HG03432 (cell line): Measurements from ENCODE around the gene CDC42SE2.
"Not testable (repeated sequence)": the region's sequence is repeated elsewhere in the genome, so short reads cannot be mapped to it uniquely, and the experiment has no call there.

Source experiments
- ATAC-seq: cut with Tn5 transposase; IDR thresholded peaks from one replicate; pipeline ENCODE4 v1.9.1; 2021; ENCODE audit warnings: mild to moderate bottlenecking, moderate library complexity; ENCODE audit not compliant: unreplicated experiment

Gene CDC42SE2

DNA sequence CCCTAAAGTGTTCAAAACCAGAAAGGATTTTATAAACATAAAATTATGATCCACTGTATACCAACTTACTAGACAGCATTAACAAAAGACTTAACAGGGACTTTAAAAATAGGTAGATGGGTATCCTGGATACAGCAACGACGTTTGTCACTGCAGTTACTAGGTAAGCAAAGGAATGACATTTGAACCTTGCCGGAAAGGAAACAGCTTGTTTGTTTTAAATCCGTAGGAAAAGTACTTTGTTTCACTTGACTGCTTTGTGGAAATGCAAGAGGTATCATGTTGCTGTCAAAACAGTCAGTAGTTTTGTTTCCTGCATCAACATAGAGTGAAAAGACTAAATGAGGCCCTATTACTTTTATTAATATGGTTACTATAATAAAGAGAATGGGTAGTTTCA, 122.9 kb downstream of the CDC42SE2 start:
- no peak for ATAC-seq

DNA sequence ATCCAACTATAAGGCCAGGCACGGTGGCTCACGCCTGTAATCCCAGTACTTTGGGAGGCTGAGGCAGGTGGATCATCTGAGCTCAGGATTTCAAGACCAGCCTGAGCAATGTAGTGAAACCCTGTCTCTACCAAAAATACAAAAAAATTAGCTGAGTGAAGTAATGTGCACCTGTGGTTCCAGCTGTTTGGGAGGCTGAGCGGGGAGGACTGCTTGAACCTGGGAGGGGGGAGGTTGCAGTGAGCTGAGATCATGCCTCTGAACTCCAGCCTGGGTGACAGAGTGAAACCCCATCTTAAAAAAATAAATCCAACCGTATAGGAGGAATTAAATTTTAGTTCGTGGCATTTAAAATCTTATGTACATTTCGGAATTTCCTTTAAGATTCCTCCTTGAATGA, 123.4 kb downstream of the CDC42SE2 start:
- ATAC-seq = no peak

DNA sequence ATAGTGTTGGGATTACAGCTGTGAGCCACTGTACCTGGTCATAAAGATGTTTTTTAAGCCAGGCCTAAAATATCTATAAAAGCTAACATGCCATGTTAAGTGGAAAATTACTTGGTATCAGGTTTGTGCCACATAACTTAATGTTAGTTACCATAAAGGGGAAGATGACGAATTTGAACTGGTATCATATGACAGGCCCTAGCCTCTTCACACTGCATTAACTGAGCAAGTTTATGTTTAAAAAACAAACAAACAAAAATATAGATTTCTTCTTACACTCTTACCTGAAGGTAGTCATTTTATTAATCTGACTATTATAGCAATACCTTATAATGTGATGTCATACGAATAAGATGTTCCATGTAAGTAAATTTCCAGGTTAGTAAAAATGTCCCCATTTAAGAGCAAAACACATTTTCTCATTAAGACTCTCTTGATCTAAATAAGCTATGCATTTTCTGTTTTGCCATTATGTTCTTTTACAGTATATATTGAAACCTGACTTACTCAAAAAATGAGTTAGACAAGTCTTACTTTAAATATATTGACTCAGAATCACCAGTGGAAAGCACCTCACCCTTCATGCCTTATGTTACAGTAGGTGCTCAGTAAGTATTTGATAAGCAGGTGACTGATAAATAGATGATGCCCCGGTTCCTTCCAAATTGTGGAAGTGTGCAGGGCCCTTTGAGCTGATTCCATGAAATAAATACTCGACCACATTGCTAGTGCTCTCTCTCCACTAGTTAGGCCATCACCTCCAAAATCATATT, 125.4 kb downstream of the CDC42SE2 start:
- ATAC-seq = peak; percentile 43

DNA sequence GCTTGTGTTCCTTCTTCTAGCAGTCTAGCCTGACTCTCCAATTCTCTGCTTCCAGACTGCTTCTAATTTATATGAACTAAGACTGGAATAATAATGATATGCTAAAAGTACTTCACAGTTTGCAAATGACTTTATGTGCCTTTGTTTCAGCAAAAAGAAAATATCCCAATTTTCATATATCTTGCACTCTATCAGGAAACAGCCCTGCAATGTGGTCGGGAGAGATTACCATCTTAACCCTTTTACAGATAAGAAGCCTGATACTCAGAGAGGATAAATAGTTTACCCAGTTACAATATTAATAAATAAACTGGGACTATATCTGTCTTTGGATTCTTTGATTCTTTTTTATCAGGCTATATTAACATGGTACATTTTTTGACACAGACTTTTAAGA, 126.0 kb downstream of the CDC42SE2 start:
- no peak for ATAC-seq

DNA sequence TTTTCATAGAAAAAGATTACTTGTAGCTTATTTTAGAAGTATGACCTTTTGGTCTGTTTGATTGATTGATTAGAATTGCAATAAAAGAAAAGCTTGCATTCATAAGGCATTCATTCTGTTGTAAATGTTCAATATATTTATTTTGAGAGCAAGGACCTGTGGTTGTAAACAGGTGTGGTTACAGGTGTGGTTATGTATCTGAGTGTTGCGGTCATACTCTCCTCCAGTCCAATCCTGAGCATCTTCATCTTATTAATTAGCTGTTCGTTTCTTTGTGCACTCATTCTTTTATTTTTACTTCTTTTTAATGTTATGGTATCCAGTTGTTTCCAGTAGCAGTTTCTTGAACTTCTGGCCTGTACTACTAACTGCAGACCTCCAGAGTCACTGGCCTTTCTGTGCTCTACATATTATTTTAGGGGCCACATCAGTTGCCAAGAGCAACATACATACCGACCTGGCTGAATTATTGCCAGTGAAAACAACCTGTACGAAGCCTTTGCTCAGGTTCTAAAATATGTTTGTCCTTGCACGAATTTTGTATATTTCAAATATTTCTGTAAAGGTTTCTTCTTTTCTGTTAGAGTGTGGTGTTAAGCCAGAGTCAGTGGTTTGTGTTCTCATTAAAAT, 128.7 kb downstream of the CDC42SE2 start:
- ATAC-seq = no peak

DNA sequence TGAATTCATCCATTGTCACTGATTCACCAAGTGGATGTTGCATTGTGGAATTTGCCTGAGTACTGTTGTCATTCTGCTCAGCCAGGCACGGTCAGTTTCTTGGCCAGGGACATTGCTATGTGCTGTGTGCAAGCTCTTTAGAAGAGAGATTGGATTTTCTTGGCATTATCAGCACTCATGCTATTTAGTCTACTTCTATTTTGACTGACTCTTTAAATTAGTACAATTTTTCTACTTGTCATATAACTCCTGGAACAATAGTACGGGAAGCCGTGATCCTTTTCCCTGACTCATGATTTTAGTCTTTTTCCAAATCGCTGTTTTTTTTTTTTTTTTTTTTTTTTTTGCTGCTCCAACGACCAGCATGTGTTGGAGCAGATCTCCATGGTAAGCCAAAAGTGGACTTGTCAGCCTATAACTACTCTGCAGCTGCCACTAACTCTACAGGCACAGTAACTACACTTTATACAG, 129.7 kb downstream of the CDC42SE2 start:
- no peak for ATAC-seq

DNA sequence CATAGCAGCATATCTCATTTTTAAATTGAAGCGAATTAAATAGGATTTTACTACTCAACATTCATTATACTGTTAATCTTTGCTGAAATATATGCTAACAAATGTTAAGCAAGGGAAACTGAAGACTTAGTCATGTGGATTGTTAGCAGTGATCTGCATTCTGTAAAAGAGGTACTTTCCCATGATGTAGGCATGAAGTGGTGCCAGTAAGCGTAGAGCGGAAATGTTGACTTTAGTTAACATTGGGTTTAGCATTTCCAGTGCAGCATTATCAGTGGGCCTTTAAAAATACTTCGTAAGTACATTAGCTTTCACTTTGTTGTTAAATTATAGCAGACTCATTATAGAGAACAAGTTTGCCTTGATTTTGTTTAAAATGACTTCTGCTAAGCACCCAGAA, 130.3 kb downstream of the CDC42SE2 start:
- peak; percentile 62 for ATAC-seq

DNA sequence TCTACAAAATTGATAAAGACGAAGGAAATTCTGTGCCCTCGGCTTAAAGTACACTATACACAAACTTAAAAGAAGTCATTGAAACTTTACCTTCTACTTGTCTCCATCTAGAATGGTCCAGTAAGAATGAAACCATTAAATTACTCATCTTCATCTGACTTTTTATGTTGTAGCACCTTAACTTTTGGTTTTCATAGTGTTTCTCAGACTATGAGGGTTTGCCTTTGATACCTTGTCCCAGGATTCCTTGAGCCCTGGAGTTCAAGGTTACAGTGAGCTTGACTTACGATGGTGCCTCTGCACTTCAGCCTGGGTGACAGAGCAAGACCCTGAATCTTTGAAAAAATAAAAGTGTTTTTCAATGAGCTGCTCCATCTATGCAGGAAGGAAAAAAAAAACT, 132.2 kb downstream of the CDC42SE2 start:
- peak; percentile 91 for ATAC-seq

DNA sequence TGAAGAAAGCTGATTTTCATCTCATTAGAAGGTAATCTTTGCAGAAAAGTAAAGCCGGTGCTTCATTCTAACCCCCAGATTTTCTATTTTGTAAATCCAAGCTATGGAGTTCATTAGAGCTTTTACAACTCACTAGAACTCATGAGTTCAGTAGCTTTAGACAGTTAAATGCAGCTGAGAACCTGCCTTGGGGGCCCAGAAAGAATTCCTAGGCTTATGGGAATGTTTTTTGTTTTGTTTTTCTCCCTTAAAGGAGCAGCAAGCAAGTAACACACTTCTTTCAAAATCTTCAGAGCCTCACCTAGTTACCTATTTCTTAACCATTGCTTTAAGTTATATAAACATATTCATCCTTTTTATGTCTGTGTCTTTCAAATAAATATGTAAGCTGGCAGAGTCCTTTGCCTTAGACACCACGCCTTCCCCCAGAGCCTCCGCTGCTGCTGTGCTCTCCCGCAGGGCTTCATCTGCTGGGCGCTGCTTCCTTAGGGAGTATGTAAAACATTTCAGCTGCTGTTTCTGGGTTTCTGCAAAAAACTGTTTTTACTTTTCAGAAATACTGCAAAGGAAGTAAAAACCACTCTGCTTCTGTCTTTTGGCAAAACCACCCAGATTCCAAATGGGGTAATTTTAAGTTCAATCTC, 132.9 kb downstream of the CDC42SE2 start:
- ATAC-seq = no peak

DNA sequence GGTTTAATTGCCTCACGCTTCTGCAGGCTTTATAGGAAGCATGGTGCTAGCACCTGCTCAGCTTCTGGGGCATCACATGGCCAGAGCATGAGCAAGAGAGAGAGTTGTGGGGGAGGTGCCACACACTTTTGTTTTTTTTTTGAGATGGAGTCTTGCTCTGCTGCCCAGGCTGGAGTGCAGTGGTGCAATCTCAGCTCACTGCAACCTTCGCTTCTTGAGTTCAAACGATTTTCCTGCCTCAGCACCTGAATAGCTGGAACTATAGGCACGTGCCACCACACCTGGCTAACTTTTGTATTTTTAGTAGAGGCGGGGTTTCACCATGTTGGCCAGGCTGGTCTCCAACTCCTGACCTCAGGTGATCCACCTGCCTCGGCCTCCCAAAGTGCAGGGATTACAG, 135.2 kb downstream of the CDC42SE2 start:
- not testable (repeated sequence) for ATAC-seq

DNA sequence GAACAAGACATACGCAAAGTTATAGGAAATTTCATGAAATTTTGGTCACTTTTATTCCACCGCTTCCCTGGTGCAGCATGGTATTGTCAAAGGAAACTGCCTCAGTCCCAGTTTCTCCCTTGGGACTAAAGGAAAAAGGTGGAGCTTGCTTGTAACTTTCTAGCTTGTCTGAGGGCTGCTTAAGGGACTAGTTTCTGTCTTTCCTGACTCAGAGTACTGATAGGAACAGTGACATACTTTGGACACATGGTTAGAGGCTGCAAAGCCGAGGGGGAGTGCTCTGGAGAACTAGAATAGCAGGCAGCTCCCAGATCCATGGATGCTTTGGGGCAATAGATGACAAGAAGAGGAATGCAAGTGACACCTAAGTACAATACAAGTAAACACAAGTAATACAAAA, 136.7 kb downstream of the CDC42SE2 start:
- ATAC-seq = no peak

DNA sequence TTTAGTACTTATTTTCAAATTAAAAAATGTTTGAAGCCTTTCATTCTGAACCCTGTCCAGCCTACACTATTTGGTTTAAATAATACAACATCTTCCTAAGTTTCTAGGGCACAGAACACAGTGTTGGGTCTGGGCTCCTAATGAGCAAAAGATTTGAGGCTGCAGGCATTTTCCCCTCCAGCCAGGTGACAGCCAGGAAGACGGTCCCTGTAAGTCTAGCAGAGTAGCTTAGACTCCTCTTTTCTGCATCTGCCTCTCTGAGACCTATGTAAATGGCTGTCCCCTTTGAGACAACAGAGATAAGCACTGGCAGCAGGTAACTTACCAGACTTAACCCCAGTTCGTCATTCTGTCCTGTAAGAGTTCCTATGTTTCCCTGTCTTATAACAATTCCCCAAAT, 141.8 kb downstream of the CDC42SE2 start:
- ATAC-seq = no peak

DNA sequence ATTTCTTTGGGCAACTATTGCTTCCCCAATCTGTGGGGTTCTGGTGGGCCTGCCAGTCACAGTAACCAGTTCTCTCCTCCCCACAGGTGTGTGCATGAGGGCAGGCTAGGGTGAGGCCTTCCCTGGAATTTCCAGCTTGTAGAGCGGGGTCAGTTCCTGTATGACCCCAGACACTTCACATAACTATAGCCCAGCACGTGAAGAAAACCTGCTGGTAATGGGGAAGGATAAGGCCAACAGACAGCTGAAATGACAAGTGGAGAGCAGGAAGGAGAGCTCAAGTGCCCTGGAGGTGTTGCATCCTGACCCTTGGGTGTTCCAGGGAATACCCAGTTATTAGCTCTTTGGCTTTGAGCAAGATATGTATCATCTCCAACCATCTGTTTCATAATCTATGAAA, 142.2 kb downstream of the CDC42SE2 start:
- no peak for ATAC-seq

DNA sequence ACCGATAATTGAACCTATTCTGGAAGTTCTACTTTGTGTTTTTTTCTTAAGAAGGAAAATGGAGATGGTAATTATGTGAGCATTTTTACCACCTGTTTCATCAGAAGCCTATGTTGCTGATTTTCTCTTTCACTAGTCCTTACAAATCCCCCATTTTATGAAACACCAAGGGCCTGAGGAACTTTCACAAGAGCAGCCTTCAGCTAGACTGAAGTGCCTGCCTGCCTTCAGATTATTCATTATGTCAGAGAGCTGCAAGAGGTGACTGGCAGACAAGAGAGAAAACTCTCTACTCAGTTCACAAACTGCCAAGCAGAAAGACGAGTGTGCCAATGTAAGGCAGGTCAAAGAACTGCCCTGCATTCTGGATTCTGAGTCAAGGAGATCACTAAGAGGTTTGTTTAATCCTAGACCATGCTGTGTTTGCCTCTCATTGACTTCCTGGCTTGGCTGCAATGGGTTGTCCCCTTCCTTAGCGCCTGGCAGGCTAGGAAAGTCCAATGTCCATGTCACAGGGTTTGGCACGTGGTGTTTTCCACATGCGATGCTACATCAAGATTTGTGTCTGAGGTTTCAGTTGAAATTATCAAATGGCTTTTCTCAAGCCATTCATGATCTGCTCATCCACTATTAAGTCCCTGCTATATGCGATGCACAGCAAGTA, 143.3 kb downstream of the CDC42SE2 start:
- no peak for ATAC-seq

DNA sequence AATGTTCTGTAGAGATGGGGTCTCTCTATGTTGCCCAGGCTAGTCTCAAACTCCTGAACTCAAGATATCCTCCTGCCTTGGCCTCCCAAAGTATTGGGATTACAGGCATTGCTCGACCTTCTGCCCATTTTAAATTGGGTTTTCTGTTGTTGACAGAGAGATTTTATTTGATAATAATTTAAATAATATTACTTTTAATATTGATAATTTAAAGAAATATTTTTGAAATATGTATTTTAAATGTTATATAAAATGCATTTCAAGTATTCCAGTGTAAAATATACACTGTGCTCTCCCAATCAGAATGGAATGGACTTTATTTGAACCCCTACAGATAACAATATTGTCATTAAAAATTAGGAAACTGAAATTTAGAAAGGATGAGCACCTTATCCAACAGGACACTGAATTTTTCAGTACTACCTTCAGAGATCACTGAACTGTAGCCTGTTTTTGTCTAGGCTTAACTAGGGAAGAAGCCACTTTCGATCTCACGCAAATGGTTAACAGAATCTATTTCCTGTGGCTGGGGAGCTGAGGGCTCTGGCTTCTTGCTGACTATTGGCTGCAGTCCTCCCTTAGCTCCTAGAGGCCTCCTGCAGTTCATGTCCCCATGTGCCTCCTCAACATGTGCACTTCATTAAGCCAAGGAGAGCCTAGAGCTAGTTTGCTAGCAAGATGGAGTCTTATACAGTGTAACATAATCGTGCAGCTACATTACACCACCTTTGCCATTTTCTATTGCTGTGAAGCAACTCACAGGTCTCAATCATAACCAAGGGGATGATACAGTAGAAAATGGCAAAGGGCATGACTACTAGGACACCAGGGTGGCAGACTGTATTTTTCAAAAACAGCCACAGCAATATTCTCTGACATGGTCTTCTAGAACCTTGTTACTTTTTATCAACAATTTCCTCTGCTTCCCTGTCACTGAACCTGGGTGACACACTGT, 150.0 kb downstream of the CDC42SE2 start:
- ATAC-seq = peak; percentile 72

DNA sequence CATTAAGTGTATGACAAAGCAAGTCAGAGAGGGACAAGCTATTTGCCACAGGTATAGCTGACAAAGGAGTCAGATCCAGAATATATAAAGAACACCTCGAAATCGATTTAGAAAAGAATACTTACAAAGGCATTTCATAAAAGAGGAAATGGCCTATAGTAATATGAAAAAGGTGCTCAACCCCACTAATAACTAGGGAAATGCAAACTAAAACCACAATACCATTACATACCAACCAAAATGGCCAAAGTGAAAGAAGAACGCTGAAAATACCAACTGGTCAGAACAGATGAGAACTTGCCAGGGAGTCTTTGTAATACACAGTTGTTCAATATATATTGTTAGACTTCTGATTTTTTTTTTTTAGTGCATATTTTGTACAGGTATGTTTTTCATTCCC, 152.9 kb downstream of the CDC42SE2 start:
- peak; percentile 82 for ATAC-seq

DNA sequence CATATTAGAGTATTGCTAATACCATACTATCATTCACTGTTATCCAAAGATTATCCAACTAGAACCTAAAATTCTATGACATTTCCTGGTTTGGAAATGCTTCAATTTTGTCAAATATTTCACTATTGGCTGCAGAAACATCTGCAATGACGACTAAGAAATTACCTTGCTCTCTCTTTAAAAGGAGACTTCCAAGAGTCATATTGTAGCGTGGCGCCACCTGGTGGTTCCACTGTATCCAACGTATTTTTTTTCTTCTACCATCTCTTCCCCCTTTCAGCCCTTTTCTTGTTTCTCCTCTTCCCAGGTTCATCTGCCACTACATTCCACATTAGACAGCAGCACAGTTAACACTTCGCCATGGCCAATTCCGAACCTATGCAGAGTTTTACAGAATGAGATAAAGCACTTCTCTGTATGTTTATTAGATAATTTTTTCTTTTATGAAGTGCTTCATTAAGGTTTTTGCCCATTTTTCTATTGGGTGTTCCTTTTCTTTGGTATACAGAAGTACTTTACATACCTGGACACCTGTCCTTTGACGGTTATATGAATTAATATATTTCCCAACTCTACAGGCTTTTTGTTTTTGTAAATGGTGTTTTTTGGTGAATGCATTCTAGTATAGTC, 153.5 kb downstream of the CDC42SE2 start:
- ATAC-seq = peak; percentile 45

DNA sequence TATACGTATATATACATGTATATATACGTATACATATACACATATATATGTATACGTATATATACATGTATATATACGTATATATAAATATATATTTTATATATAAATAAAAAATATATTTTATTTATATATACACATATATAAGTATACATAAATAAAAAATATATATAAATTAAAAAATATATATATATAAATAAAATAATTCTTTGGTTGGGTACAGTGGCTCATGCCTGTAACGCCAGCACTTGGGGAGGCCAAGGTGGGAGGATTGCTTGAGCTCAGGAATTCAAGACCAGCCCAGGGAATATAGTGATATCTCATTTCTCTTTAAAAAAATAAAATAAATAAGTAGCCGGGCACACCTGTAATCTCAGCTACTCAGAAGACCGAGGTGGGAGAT, 155.0 kb downstream of the CDC42SE2 start:
- ATAC-seq = no peak

DNA sequence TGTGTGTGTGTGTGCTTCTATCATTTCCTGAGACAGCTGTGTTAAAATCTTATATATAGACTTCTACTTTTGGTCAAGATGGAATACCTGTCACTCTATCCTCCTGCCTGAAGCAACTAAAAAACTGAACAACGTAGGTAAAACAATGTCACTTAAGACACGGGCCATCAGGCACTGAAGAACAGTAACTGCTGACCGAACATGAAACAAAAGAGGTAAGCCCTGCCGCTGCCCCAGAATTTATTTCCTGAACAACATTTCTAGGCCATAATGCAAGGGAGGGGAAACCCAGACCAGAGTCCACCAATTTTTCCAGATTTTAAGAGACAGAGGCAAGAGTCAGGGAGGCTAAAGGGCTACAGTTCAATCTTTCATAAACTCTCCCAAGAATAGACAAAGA, 156.0 kb downstream of the CDC42SE2 start:
- no peak for ATAC-seq

DNA sequence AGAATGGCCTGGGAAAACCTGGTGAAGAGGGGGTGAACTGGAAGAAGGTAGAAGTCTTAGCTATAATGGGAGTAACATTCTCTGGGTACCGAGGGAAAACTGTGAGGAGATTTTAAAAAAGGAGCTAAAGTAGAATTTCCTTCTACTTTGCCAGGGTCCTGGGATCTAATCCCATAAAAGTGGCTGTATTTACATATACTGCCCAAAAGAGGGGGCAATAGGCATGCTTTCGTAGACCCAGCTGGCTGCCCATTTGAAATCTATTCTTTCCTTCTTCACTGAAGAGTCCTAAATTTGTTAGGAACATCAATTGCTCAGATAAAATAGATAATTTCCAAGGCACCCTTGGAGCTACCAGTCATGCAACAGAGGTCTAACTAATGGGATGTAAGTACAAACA, 159.2 kb downstream of the CDC42SE2 start:
- no peak for ATAC-seq
